Panc1 (cell line): ENCODE data around the gene MCM6. TPM values are rescaled to one million over a fixed set of nuclear protein-coding genes. Genes with fewer than 3 reads are reported as not detected.

Source experiments
- ATAC-seq: fragments of 200-7000 bp; cut with Tn5 transposase; 2 replicates; pipeline ENCODE4 v1.9.1; 2020; ENCODE audit warnings: mild to moderate bottlenecking, moderate library complexity
- BruUV-seq: library from RNA; stranded (reverse); fragments of 400-500 nt; replicated peaks from 2 replicates; lab custom pipeline; 2021; lab: Mats Ljungman, UMichigan
- CTCF ChIA-PET: fragments of 300-600 bp; sonication (Branson Sonifier 250); formaldehyde crosslinking; loops from one replicate; lab custom pipeline; 2022; ENCODE audit warnings: antibody characterized with exemption; lab: Charles Lee
- POLR2A ChIA-PET: fragments of 300-600 bp; sonication (Branson Sonifier 250); formaldehyde crosslinking; loops from one replicate; lab custom pipeline; 2022; ENCODE audit warnings: antibody characterized with exemption; lab: Charles Lee
- DNase-seq: peaks from one replicate; pipeline ENCODE4 v3.0.0-alpha.2; 2010; ENCODE audit warnings: low read depth, low spot score
- H3K27ac ChIP-seq: 2 replicates; pipeline ENCODE4 v1.5.1; 2011; ENCODE audit warnings: mild to moderate bottlenecking, low read length, inconsistent platforms
- H3K27me3 ChIP-seq: fragments of 200-500 bp; sonication (Bioruptor generic); 2 replicates; pipeline ENCODE4 v1.6.0; 2014; ENCODE audit warnings: low read length, inconsistent platforms; ENCODE audit not compliant: control insufficient read depth, insufficient read depth
- H3K36me3 ChIP-seq: fragments of 200-500 bp; sonication (Bioruptor generic); 2 replicates; pipeline ENCODE4 v1.5.1; 2014; ENCODE audit warnings: inconsistent platforms, mild to moderate bottlenecking, low read length, moderate library complexity; ENCODE audit not compliant: control insufficient read depth, insufficient read depth
- H3K4me1 ChIP-seq: 2 replicates; pipeline ENCODE4 v1.5.1; 2011; ENCODE audit warnings: inconsistent platforms, mild to moderate bottlenecking, low read length, moderate library complexity; ENCODE audit not compliant: control insufficient read depth, insufficient read depth
- H3K4me3 ChIP-seq, 2 experiments: 2 replicates each; pipeline ENCODE4 v1.5.1; 2011 to 2012; ENCODE audit warnings: low read depth in 2 of 2, low read length in 2 of 2, mild to moderate bottlenecking in 2 of 2, inconsistent platforms in 1 of 2, moderate library complexity in 1 of 2
- H3K9me3 ChIP-seq: fragments of 200-500 bp; sonication (Bioruptor generic); 2 replicates; pipeline ENCODE4 v1.5.1; 2014; ENCODE audit warnings: low read depth, mild to moderate bottlenecking, inconsistent platforms, low read length, moderate library complexity; ENCODE audit not compliant: control insufficient read depth, insufficient read depth
- POLR2AphosphoS5 ChIP-seq: IDR thresholded peaks from 2 replicates; pipeline ENCODE4 v1.6.1; 2012; ENCODE audit warnings: mild to moderate bottlenecking, low read depth, low read length, moderate library complexity
- SIN3A ChIP-seq: IDR thresholded peaks from 2 replicates; pipeline ENCODE4 v1.6.1; 2012; ENCODE audit warnings: low read depth, mild to moderate bottlenecking, low read length, moderate library complexity, borderline replicate concordance; ENCODE audit not compliant: insufficient read depth
- TCF7L2 ChIP-seq: IDR thresholded peaks from 2 replicates; pipeline ENCODE4 v1.6.1; 2011; ENCODE audit warnings: mild to moderate bottlenecking, low read depth, low read length, inconsistent platforms
- in situ Hi-C: cut with HindIII; loops from 2 replicates; pipeline ENCODE4 v1.10.0; 2016; ENCODE audit warnings: low sequenced_read_pairs, low pct_unique_long_range_greater_than_20kb
- intact Hi-C: fragments of 100-400 bp; cut with micrococcal nuclease; formaldehyde crosslinking; loops from one replicate; pipeline ENCODE4 v1.10.0; 2022; ENCODE audit not compliant: unreplicated experiment
- total RNA-seq: library from RNA; stranded (reverse); gene quantifications from one replicate; pipeline ENCODE4 v1.2.1, GENCODE V29; 2021; ENCODE audit not compliant: unreplicated experiment
- TF ChIP-seq, protein P1 (sequence below), 2 experiments: IDR thresholded peaks; 2 replicates each; pipeline ENCODE4 v1.6.1; 2011 to 2012; ENCODE audit warnings: low read depth in 2 of 2, control low read depth in 1 of 2, low read length in 1 of 2, mild to moderate bottlenecking in 1 of 2, moderate library complexity in 1 of 2; ENCODE audit not compliant: insufficient read depth in 1 of 2
- TF ChIP-seq, protein P2 (sequence below): fragments of 450-650 bp; IDR thresholded peaks from 2 replicates; pipeline ENCODE4 v1.5.1; 2017; ENCODE audit warnings: mild to moderate bottlenecking

The MCM6 gene
- total RNA-seq, 1 experiment from 2014 or later: 54.3 TPM

DNA sequence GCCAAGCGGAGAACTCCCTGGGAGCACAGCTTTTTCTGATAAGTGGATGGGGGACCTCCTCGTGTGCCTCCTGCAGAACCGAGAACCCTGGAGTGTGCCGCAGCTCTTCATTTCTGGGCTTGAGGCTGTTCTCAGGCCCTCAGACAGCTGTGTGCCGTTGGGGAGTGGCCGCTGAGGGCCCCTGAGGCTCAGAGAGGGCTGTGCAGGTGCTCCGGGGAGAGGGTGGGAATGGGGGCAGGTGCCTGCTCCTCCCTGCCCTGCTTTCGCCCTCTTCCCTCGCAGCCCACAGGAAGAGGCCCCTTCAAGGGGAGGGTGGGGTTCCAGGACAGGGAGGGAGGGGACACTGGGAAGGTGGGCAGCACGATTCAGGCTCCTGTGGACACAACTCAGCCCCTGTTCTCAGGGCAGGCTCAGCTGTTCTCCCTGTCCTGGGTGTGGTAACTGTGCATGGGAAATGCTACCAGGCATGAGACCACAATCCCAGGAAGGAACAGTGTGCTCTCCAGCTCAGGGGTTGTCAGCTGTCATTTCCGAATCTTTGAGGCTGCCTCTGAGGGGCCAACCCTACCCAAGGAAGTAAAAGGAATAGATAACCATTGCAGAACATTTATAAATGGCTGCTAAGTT is 50.6 kb downstream of the MCM6 start:
- ChIA-PET CTCF (interaction anchor here (0.6 to 0.7 kb wide), 2 partner anchors 79 to 170 kb away, joined by 3 to 7 read pairs; no protein-coding TSS in a partner anchor), POLR2A (no interaction called here)
- Histone ChIP-seq H3K27me3 (no peaks in the 10 kb centered on the region), H3K4me3 (no peak overlapping the region), H3K9me3 (no peaks in the 10 kb centered on the region), H3K27ac (no peak overlapping the region), H3K36me3 (no peaks in the 10 kb centered on the region), H3K4me1 (no peaks in the 10 kb centered on the region)
- ATAC-seq (peak; percentile 55), DNase-seq (no peak)
- TF ChIP-seq, protein P1, sequence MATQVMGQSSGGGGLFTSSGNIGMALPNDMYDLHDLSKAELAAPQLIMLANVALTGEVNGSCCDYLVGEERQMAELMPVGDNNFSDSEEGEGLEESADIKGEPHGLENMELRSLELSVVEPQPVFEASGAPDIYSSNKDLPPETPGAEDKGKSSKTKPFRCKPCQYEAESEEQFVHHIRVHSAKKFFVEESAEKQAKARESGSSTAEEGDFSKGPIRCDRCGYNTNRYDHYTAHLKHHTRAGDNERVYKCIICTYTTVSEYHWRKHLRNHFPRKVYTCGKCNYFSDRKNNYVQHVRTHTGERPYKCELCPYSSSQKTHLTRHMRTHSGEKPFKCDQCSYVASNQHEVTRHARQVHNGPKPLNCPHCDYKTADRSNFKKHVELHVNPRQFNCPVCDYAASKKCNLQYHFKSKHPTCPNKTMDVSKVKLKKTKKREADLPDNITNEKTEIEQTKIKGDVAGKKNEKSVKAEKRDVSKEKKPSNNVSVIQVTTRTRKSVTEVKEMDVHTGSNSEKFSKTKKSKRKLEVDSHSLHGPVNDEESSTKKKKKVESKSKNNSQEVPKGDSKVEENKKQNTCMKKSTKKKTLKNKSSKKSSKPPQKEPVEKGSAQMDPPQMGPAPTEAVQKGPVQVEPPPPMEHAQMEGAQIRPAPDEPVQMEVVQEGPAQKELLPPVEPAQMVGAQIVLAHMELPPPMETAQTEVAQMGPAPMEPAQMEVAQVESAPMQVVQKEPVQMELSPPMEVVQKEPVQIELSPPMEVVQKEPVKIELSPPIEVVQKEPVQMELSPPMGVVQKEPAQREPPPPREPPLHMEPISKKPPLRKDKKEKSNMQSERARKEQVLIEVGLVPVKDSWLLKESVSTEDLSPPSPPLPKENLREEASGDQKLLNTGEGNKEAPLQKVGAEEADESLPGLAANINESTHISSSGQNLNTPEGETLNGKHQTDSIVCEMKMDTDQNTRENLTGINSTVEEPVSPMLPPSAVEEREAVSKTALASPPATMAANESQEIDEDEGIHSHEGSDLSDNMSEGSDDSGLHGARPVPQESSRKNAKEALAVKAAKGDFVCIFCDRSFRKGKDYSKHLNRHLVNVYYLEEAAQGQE (IDR thresholded peaks at IDR 0.05; ENCODE audit: insufficient read depth in 1 of 2, low read depth in 2 of 2, low read length in 1 of 2): no peak
- no TSS peak for BruUV-seq
- in situ Hi-C loops: no loop called here
- intact Hi-C loops: no loop called here

DNA sequence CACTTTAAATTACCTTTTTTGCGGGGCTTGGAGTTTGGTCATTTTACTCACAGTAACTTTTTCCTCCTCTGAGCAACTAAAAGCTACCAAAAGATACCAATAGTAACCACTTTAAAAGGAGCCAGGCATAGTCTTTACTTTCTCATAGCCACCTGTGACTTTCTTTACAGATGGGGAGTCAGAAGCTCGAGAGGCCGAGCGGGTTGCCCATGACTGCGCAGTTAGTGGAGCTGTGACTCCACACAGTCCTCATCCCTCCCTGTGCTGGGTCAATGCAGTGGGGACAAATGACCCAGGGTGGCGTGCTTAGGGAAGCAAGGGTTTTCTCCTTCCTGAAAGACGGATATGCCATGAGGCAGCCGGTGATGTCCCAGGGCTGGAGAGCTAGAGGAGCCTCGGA is 51.1 kb downstream of the MCM6 start:
- ChIA-PET CTCF (interaction anchor here (0.6 to 0.7 kb wide), 2 partner anchors 80 to 171 kb away, joined by 3 to 7 read pairs; no protein-coding TSS in a partner anchor), POLR2A (no interaction called here)
- ATAC-seq (peak; percentile 42; the same call in 1 of the 2 replicates), DNase-seq (no peak)
- Histone ChIP-seq H3K9me3 (no peaks in the 10 kb centered on the region), H3K27me3 (no peaks in the 10 kb centered on the region), H3K4me1 (no peaks in the 10 kb centered on the region), H3K36me3 (no peaks in the 10 kb centered on the region), H3K27ac (no peak overlapping the region), H3K4me3 (no peak overlapping the region)
- BruUV-seq: no TSS peak
- TF ChIP-seq POLR2AphosphoS5: no peak
- TF ChIP-seq SIN3A: no peak
- TF ChIP-seq, protein P2, sequence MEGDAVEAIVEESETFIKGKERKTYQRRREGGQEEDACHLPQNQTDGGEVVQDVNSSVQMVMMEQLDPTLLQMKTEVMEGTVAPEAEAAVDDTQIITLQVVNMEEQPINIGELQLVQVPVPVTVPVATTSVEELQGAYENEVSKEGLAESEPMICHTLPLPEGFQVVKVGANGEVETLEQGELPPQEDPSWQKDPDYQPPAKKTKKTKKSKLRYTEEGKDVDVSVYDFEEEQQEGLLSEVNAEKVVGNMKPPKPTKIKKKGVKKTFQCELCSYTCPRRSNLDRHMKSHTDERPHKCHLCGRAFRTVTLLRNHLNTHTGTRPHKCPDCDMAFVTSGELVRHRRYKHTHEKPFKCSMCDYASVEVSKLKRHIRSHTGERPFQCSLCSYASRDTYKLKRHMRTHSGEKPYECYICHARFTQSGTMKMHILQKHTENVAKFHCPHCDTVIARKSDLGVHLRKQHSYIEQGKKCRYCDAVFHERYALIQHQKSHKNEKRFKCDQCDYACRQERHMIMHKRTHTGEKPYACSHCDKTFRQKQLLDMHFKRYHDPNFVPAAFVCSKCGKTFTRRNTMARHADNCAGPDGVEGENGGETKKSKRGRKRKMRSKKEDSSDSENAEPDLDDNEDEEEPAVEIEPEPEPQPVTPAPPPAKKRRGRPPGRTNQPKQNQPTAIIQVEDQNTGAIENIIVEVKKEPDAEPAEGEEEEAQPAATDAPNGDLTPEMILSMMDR: no peak
- TF ChIP-seq, protein P1 (IDR thresholded peaks at IDR 0.05; ENCODE audit: insufficient read depth in 1 of 2, low read depth in 2 of 2, low read length in 1 of 2): no peak
- TF ChIP-seq TCF7L2: no peak
- intact Hi-C loops (no loop called here), in situ Hi-C loops (no loop called here)
